Activated T-cell treated with anti-CD3 and anti-CD28 coated beads, Interleukin-2, amount 50 U/mL, for 24 hours (primary cell): Measurements from ENCODE around the gene RCN2.

Source experiments
- DNase-seq: peaks from one replicate; pipeline ENCODE4 v3.0.0-alpha.2; 2020
- H3K27ac Mint-ChIP-seq: 2 replicates; pipeline ENCODE4 v1.8.0; 2020; ENCODE audit warnings: mild to moderate bottlenecking, mixed read lengths
- H3K27me3 Mint-ChIP-seq: 2 replicates; pipeline ENCODE4 v1.8.0; 2020; ENCODE audit warnings: mixed read lengths
- H3K36me3 Mint-ChIP-seq: 2 replicates; pipeline ENCODE4 v1.8.0; 2020; ENCODE audit warnings: low read depth, mixed read lengths
- H3K4me1 Mint-ChIP-seq: 2 replicates; pipeline ENCODE4 v1.8.0; 2020; ENCODE audit warnings: low read depth, mixed read lengths
- H3K4me3 Mint-ChIP-seq: 2 replicates; pipeline ENCODE4 v1.8.0; 2020; ENCODE audit warnings: mild to moderate bottlenecking, moderate library complexity, mixed read lengths
- H3K9me3 Mint-ChIP-seq: 2 replicates; pipeline ENCODE4 v1.8.0; 2020; ENCODE audit warnings: mixed read lengths

Gene RCN2

GRCh38 chr15:76912430-76912829 lies 19.1 kb upstream of the RCN2 start:
- DNase-seq = no peak
- no peak overlapping the region for H3K4me3 Mint-ChIP-seq
- H3K27me3 Mint-ChIP-seq = peaks cover 10% of the 10 kb centered on the region
- no peaks in the 10 kb centered on the region for H3K36me3 Mint-ChIP-seq
- H3K4me1 Mint-ChIP-seq = no peaks in the 10 kb centered on the region
- H3K27ac Mint-ChIP-seq = no peak overlapping the region
- H3K9me3 Mint-ChIP-seq = no peaks in the 10 kb centered on the region

- no peaks in the 10 kb centered on the region for H3K36me3 Mint-ChIP-seq
- H3K27me3 Mint-ChIP-seq = peaks cover 14% of the 10 kb centered on the region
- no peaks in the 10 kb centered on the region for H3K4me1 Mint-ChIP-seq
- H3K9me3 Mint-ChIP-seq = no peaks in the 10 kb centered on the region
- H3K27ac Mint-ChIP-seq = no peak overlapping the region
- H3K4me3 Mint-ChIP-seq = no peak overlapping the region
- no peak for DNase-seq
These were observed 17.8 kb upstream of the RCN2 start for GRCh38 chr15:76913737-76914136.

- no peak overlapping the region for H3K27ac Mint-ChIP-seq
- H3K4me3 Mint-ChIP-seq = no peak overlapping the region
- peaks cover 31% of the 10 kb centered on the region for H3K27me3 Mint-ChIP-seq
- no peak for DNase-seq
- no peaks in the 10 kb centered on the region for H3K9me3 Mint-ChIP-seq
- H3K36me3 Mint-ChIP-seq = no peaks in the 10 kb centered on the region
- H3K4me1 Mint-ChIP-seq = no peaks in the 10 kb centered on the region
These were observed 15.2 kb upstream of the RCN2 start for GRCh38 chr15:76916369-76916768.

GRCh38 chr15:76928201-76928600 lies 3.3 kb upstream of the RCN2 start:
- peaks cover 21% of the 10 kb centered on the region for H3K4me1 Mint-ChIP-seq
- no peak for DNase-seq
- H3K27me3 Mint-ChIP-seq = peaks cover 8% of the 10 kb centered on the region
- H3K27ac Mint-ChIP-seq = no peak overlapping the region
- H3K4me3 Mint-ChIP-seq = no peak overlapping the region
- H3K9me3 Mint-ChIP-seq = no peaks in the 10 kb centered on the region
- H3K36me3 Mint-ChIP-seq = peaks cover 12% of the 10 kb centered on the region

GRCh38 chr15:76929011-76929760 lies 2.4 kb upstream of the RCN2 start:
- H3K27ac Mint-ChIP-seq = no peak overlapping the region
- H3K36me3 Mint-ChIP-seq = peaks cover 20% of the 10 kb centered on the region
- DNase-seq = no peak
- H3K4me3 Mint-ChIP-seq = no peak overlapping the region
- H3K27me3 Mint-ChIP-seq = peaks cover 4% of the 10 kb centered on the region
- H3K4me1 Mint-ChIP-seq = peaks cover 27% of the 10 kb centered on the region
- H3K9me3 Mint-ChIP-seq = no peaks in the 10 kb centered on the region

- H3K4me1 Mint-ChIP-seq = peaks cover 39% of the 10 kb centered on the region
- no peaks in the 10 kb centered on the region for H3K27me3 Mint-ChIP-seq
- H3K9me3 Mint-ChIP-seq = no peaks in the 10 kb centered on the region
- DNase-seq = no peak
- H3K36me3 Mint-ChIP-seq = peaks cover 36% of the 10 kb centered on the region
- H3K4me3 Mint-ChIP-seq = peak overlapping the region; percentile 85
- H3K27ac Mint-ChIP-seq = peak overlapping the region; percentile 90
These were observed 635 bp upstream of the RCN2 start for GRCh38 chr15:76930831-76931396.

GRCh38 chr15:76932135-76932966 lies 802 bp downstream of the RCN2 start:
- Mint-ChIP-seq H3K36me3 (peaks cover 48% of the 10 kb centered on the region), H3K27me3 (no peaks in the 10 kb centered on the region), H3K9me3 (no peaks in the 10 kb centered on the region), H3K4me3 (peak overlapping the region; percentile 85), H3K27ac (peak overlapping the region; percentile 76), H3K4me1 (peaks cover 44% of the 10 kb centered on the region)
- DNase-seq = no peak

- H3K27me3 Mint-ChIP-seq = no peaks in the 10 kb centered on the region
- H3K9me3 Mint-ChIP-seq = no peaks in the 10 kb centered on the region
- H3K27ac Mint-ChIP-seq = no peak overlapping the region
- H3K4me1 Mint-ChIP-seq = peaks cover 48% of the 10 kb centered on the region
- no peak for DNase-seq
- peaks cover 70% of the 10 kb centered on the region for H3K36me3 Mint-ChIP-seq
- H3K4me3 Mint-ChIP-seq = no peak overlapping the region
These were observed 4.1 kb downstream of the RCN2 start for GRCh38 chr15:76935620-76936019.

GRCh38 chr15:76936671-76937070 lies 5.1 kb downstream of the RCN2 start:
- H3K4me1 Mint-ChIP-seq = peaks cover 42% of the 10 kb centered on the region
- H3K9me3 Mint-ChIP-seq = no peaks in the 10 kb centered on the region
- no peak overlapping the region for H3K27ac Mint-ChIP-seq
- peaks cover 73% of the 10 kb centered on the region for H3K36me3 Mint-ChIP-seq
- no peak overlapping the region for H3K4me3 Mint-ChIP-seq
- DNase-seq = no peak
- no peaks in the 10 kb centered on the region for H3K27me3 Mint-ChIP-seq

GRCh38 chr15:76938752-76939151 lies 7.2 kb downstream of the RCN2 start:
- H3K27me3 Mint-ChIP-seq = no peaks in the 10 kb centered on the region
- H3K4me1 Mint-ChIP-seq = peaks cover 26% of the 10 kb centered on the region
- H3K36me3 Mint-ChIP-seq = peaks cover 69% of the 10 kb centered on the region
- no peaks in the 10 kb centered on the region for H3K9me3 Mint-ChIP-seq
- DNase-seq = no peak
- H3K27ac Mint-ChIP-seq = no peak overlapping the region
- no peak overlapping the region for H3K4me3 Mint-ChIP-seq

- Mint-ChIP-seq H3K4me1 (peaks cover 22% of the 10 kb centered on the region), H3K36me3 (peaks cover 69% of the 10 kb centered on the region), H3K27me3 (no peaks in the 10 kb centered on the region), H3K9me3 (no peaks in the 10 kb centered on the region), H3K27ac (no peak overlapping the region), H3K4me3 (no peak overlapping the region)
- no peak for DNase-seq
These were observed 8.2 kb downstream of the RCN2 start for GRCh38 chr15:76939715-76940114.

- H3K36me3 Mint-ChIP-seq = peaks cover 69% of the 10 kb centered on the region
- no peak overlapping the region for H3K4me3 Mint-ChIP-seq
- DNase-seq = no peak
- H3K9me3 Mint-ChIP-seq = no peaks in the 10 kb centered on the region
- H3K4me1 Mint-ChIP-seq = peaks cover 17% of the 10 kb centered on the region
- H3K27me3 Mint-ChIP-seq = no peaks in the 10 kb centered on the region
- no peak overlapping the region for H3K27ac Mint-ChIP-seq
These were observed 10.1 kb downstream of the RCN2 start for GRCh38 chr15:76941636-76942035.

- Mint-ChIP-seq H3K27me3 (no peaks in the 10 kb centered on the region), H3K4me1 (peaks cover 14% of the 10 kb centered on the region), H3K9me3 (no peaks in the 10 kb centered on the region), H3K27ac (no peak overlapping the region), H3K4me3 (no peak overlapping the region), H3K36me3 (peaks cover 69% of the 10 kb centered on the region)
- DNase-seq = no peak
These were observed 10.8 kb downstream of the RCN2 start for GRCh38 chr15:76942331-76942730.

- no peaks in the 10 kb centered on the region for H3K27me3 Mint-ChIP-seq
- H3K4me3 Mint-ChIP-seq = no peak overlapping the region
- DNase-seq = no peak
- H3K27ac Mint-ChIP-seq = no peak overlapping the region
- H3K9me3 Mint-ChIP-seq = no peaks in the 10 kb centered on the region
- H3K36me3 Mint-ChIP-seq = peaks cover 76% of the 10 kb centered on the region
- peaks cover 8% of the 10 kb centered on the region for H3K4me1 Mint-ChIP-seq
These were observed 14.0 kb downstream of the RCN2 start for GRCh38 chr15:76945494-76946093.
